HG03439 (cell line): ENCODE data around the gene OVCH2.

Source experiments
- ATAC-seq: cut with Tn5 transposase; IDR thresholded peaks from one replicate; pipeline ENCODE4 v1.9.1; 2021; ENCODE audit warnings: mild to moderate bottlenecking, moderate library complexity; ENCODE audit not compliant: unreplicated experiment

OVCH2 gene

GRCh38 chr11:7640816-7641215, 65.5 kb downstream of the OVCH2 start:
- no peak for ATAC-seq

- ATAC-seq, result no peak
Measured at GRCh38 chr11:7639643-7640025, 66.6 kb downstream of the OVCH2 start.
